GM12892 (cell line): ENCODE measurements around the gene HPS6.

Experiments
- DNase-seq: peaks from one replicate; pipeline ENCODE4 v3.0.0; 2011; ENCODE audit not compliant: insufficient read length
- FAIRE-seq: peaks from 2 replicates; lab custom pipeline; 2011; peaks lifted over from hg19 to GRCh38; lab: Jason Lieb, UNC
- POLR2A ChIP-seq: IDR thresholded peaks from 2 replicates; pipeline ENCODE4 v1.6.1; 2011; ENCODE audit warnings: low read depth, low read length, control low read depth
- POLR2AphosphoS5 ChIP-seq: IDR thresholded peaks from 2 replicates; pipeline ENCODE4 v1.6.1; 2011; ENCODE audit warnings: low read depth, low read length, control low read depth
- TAF1 ChIP-seq: IDR thresholded peaks from 2 replicates; pipeline ENCODE4 v1.6.1; 2011; ENCODE audit warnings: low read depth, mild to moderate bottlenecking, control low read depth, low read length, borderline replicate concordance

The HPS6 gene

DNA sequence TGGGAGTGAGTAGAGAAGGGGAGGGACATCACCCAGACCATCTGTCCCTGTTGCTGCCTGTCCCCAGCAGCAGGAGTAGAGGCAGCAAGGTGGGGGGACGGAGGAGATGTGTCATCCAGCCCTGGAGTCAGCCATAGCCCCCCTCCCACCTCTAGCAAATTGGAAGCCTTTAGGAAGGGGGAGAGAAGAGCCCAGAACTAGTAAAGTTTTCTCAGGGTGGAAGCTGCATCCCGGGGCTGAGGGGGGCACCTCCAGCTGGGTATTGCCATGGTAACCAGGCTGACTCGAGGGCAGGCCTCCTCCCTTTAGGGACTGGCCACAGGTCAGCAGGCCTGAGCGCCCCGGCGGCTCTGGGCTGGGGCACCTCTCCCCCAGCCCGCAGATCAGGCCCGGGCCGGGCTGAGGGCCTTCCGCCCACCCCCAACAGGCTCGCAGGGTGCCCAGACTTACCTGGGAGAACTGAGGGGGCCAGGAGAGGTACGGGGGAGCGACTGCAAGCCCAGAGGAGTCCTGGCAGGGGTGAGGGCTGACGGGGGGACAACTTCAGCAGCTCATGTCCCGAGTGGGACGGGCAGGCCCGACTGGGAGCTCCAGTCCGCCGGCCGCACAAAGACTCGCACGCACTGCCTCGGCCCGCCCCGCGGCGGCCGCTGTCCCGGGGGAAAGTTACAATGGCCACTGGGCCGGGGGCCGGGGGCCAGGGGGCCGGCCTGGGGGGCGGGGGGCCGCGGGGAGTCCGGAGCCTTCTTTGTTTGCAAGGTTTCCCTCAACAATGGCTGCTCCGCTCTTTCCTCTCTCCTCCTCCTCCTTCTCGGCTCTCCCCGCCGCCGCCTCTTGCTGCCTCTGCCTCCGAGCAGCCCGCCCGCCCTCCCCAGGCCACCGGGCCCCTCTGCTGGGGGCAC is 49.1 kb downstream of the HPS6 start:
- DNase-seq = no peak
- FAIRE-seq = no peak
- TF ChIP-seq TAF1 = no peak
- no peak for TF ChIP-seq POLR2A
- no peak for TF ChIP-seq POLR2AphosphoS5

DNA sequence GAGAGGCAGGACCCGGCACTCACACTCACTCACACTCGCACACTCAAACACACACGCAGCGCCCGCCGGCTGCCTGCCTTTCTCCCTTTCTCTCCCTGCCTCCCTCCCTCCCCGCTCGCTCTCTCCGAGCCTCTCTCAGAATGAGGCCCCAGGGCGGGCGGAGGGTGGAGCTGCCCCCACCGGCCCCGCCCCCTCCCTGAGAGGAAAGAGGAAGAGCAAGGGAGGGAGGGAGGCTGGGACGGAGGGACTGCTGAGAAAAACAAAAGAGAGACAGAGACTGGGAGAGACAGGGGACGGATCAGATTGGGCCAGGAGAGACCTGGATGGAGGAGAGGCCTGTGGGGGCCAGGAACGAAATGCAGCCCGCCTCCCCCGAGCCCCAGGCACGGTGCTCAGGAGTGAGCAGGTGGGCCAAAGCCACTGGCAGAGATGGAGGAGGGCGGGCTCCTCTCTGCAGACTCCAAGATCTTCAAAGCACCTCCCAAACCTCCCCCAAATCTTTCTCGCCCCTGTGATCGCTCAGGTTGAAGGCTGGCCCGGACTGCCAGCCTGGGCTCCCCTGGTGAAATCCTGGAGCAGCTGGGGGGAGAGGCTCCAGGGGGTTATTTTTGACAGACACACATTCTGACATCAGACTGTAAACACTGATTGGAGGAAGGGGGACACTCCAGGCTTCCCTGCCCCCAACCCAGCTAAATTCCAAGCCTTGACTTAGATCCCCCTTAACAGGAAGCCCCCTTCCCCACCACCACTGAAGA is 49.9 kb downstream of the HPS6 start:
- FAIRE-seq (peak; percentile 90), DNase-seq (peak; percentile 76)
- peak; percentile 75 for TF ChIP-seq POLR2AphosphoS5
- peak; percentile 70; the same call in 1 of the 2 replicates for TF ChIP-seq TAF1
- peak; percentile 87 for TF ChIP-seq POLR2A

DNA sequence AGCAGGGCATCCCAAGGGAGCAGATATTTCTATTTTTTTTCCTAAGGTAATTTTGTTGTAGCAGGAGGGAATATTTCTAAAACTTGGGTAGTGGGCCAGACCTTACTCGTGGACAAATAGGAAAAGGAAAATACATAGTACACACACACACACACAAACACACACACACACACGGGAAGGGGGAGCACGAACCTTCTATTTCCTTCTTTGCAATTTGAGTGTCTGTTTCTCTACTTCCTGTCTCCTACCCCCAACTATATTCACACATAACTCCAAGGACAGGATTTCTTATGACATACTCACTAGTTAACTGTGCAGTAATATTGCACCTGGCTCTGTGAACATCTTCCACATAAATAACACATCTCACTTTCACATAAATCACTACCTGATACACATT is 50.6 kb downstream of the HPS6 start:
- TF ChIP-seq POLR2A (no peak), POLR2AphosphoS5 (no peak), TAF1 (no peak)
- FAIRE-seq = peak; percentile 65
- no peak for DNase-seq

DNA sequence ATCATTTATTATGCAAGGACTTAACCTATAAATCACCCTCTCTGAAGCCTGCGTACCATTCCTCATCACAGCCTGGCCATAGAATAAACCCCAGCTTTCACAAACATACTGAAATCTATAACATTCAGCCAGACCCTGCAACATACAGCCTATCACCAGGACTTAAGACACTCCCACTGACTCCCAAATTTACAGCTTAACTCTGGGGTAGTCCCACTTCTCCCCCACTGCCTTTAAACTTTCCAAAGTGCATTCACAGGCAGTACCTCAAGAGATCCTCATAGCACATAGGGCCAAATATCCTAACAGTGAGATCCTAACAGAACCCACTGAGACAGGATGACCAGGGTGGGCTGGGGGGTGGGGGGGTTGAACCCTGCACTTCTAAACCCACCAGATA is 51.5 kb downstream of the HPS6 start:
- FAIRE-seq (no peak), DNase-seq (no peak)
- no peak for TF ChIP-seq POLR2A
- TF ChIP-seq POLR2AphosphoS5 = no peak
- TF ChIP-seq TAF1 = no peak
